ENCODE measurements around the gene HIVEP3.

The HIVEP3 gene

GRCh38 chr1:41535276-41535675 is 383.4 kb downstream of the HIVEP3 start:
- peaks cover 8% of the 10 kb centered on the region for H3K36me3 Mint-ChIP-seq (ENCODE audit: insufficient read depth)
- no peaks in the 10 kb centered on the region for H3K27me3 Mint-ChIP-seq
- ATAC-seq (replicated peaks; ENCODE audit: extremely low read depth, poor library complexity, severe bottlenecking) (no peak), DNase-seq (ENCODE audit: low spot score in 2 of 2) (no peak)
- H3K4me1 Mint-ChIP-seq, result peaks cover 23% of the 10 kb centered on the region
- no peak overlapping the region for H3K27ac Mint-ChIP-seq (ENCODE audit: low read depth)
- no peak overlapping the region for H3K4me3 Mint-ChIP-seq
- H3K9me3 Mint-ChIP-seq, result no peaks in the 10 kb centered on the region

GRCh38 chr1:41534181-41535076 is 384.3 kb downstream of the HIVEP3 start:
- peaks cover 19% of the 10 kb centered on the region for H3K4me1 Mint-ChIP-seq
- DNase-seq (ENCODE audit: low spot score in 2 of 2) (no peak), ATAC-seq (replicated peaks; ENCODE audit: extremely low read depth, poor library complexity, severe bottlenecking) (no peak)
- H3K36me3 Mint-ChIP-seq (ENCODE audit: insufficient read depth), result peaks cover 6% of the 10 kb centered on the region
- no peak overlapping the region for H3K27ac Mint-ChIP-seq (ENCODE audit: low read depth)
- H3K4me3 Mint-ChIP-seq, result no peak overlapping the region
- no peaks in the 10 kb centered on the region for H3K27me3 Mint-ChIP-seq
- no peaks in the 10 kb centered on the region for H3K9me3 Mint-ChIP-seq

- ATAC-seq (replicated peaks; ENCODE audit: extremely low read depth, poor library complexity, severe bottlenecking), result no peak
- H3K27me3 Mint-ChIP-seq, result no peaks in the 10 kb centered on the region
- H3K27ac Mint-ChIP-seq (ENCODE audit: low read depth), result peak overlapping the region; percentile 17
- no peak overlapping the region for H3K4me3 Mint-ChIP-seq
- peaks cover 4% of the 10 kb centered on the region for H3K36me3 Mint-ChIP-seq (ENCODE audit: insufficient read depth)
- DNase-seq (ENCODE audit: low spot score in 2 of 2), result no peak
- H3K4me1 Mint-ChIP-seq, result peaks cover 15% of the 10 kb centered on the region
- H3K9me3 Mint-ChIP-seq, result no peaks in the 10 kb centered on the region
These were observed 385.0 kb downstream of the HIVEP3 start for GRCh38 chr1:41533731-41534080.

GRCh38 chr1:41533016-41533730 is 385.5 kb downstream of the HIVEP3 start:
- H3K27ac Mint-ChIP-seq (ENCODE audit: low read depth), result peak overlapping the region; percentile 17
- ATAC-seq (replicated peaks; ENCODE audit: extremely low read depth, poor library complexity, severe bottlenecking) (no peak), DNase-seq (ENCODE audit: low spot score in 2 of 2) (no peak)
- H3K36me3 Mint-ChIP-seq (ENCODE audit: insufficient read depth), result peaks cover 4% of the 10 kb centered on the region
- no peak overlapping the region for H3K4me3 Mint-ChIP-seq
- H3K9me3 Mint-ChIP-seq, result no peaks in the 10 kb centered on the region
- no peaks in the 10 kb centered on the region for H3K27me3 Mint-ChIP-seq
- H3K4me1 Mint-ChIP-seq, result peaks cover 15% of the 10 kb centered on the region

GRCh38 chr1:41532206-41532975 is 386.3 kb downstream of the HIVEP3 start:
- Mint-ChIP-seq H3K4me3 (no peak overlapping the region), H3K4me1 (peaks cover 15% of the 10 kb centered on the region), H3K36me3 (ENCODE audit: insufficient read depth) (peaks cover 4% of the 10 kb centered on the region), H3K27me3 (no peaks in the 10 kb centered on the region), H3K27ac (ENCODE audit: low read depth) (peak overlapping the region; percentile 39), H3K9me3 (peaks cover under 1% of the 10 kb centered on the region)
- no peak for DNase-seq (ENCODE audit: low spot score in 2 of 2)
- ATAC-seq (replicated peaks; ENCODE audit: extremely low read depth, poor library complexity, severe bottlenecking), result no peak

- Mint-ChIP-seq H3K4me1 (peaks cover 18% of the 10 kb centered on the region), H3K27ac (ENCODE audit: low read depth) (peak overlapping the region; percentile 81), H3K36me3 (ENCODE audit: insufficient read depth) (peaks cover 6% of the 10 kb centered on the region), H3K4me3 (no peak overlapping the region), H3K27me3 (no peaks in the 10 kb centered on the region), H3K9me3 (peaks cover 10% of the 10 kb centered on the region)
- ATAC-seq (replicated peaks; ENCODE audit: extremely low read depth, poor library complexity, severe bottlenecking), result no peak
- no peak for DNase-seq (ENCODE audit: low spot score in 2 of 2)
These were observed 388.3 kb downstream of the HIVEP3 start for GRCh38 chr1:41530411-41530810.

- peaks cover 10% of the 10 kb centered on the region for H3K9me3 Mint-ChIP-seq
- no peaks in the 10 kb centered on the region for H3K27me3 Mint-ChIP-seq
- ATAC-seq (replicated peaks; ENCODE audit: extremely low read depth, poor library complexity, severe bottlenecking), result no peak
- peaks cover 8% of the 10 kb centered on the region for H3K36me3 Mint-ChIP-seq (ENCODE audit: insufficient read depth)
- peak overlapping the region; percentile 81 for H3K27ac Mint-ChIP-seq (ENCODE audit: low read depth)
- peaks cover 18% of the 10 kb centered on the region for H3K4me1 Mint-ChIP-seq
- no peak for DNase-seq (ENCODE audit: low spot score in 2 of 2)
- H3K4me3 Mint-ChIP-seq, result no peak overlapping the region
These were observed 388.9 kb downstream of the HIVEP3 start for GRCh38 chr1:41529621-41530395.

- H3K27ac Mint-ChIP-seq (ENCODE audit: low read depth), result no peak overlapping the region
- no peak overlapping the region for H3K4me3 Mint-ChIP-seq
- H3K4me1 Mint-ChIP-seq, result peaks cover 18% of the 10 kb centered on the region
- H3K9me3 Mint-ChIP-seq, result peaks cover 10% of the 10 kb centered on the region
- peaks cover 8% of the 10 kb centered on the region for H3K36me3 Mint-ChIP-seq (ENCODE audit: insufficient read depth)
- no peak for DNase-seq (ENCODE audit: low spot score in 2 of 2)
- H3K27me3 Mint-ChIP-seq, result no peaks in the 10 kb centered on the region
- no peak for ATAC-seq (replicated peaks; ENCODE audit: extremely low read depth, poor library complexity, severe bottlenecking)
These were observed 389.8 kb downstream of the HIVEP3 start for GRCh38 chr1:41528726-41529605.

GRCh38 chr1:41528106-41528505 is 390.6 kb downstream of the HIVEP3 start:
- peaks cover 10% of the 10 kb centered on the region for H3K9me3 Mint-ChIP-seq
- peaks cover 7% of the 10 kb centered on the region for H3K36me3 Mint-ChIP-seq (ENCODE audit: insufficient read depth)
- ATAC-seq (replicated peaks; ENCODE audit: extremely low read depth, poor library complexity, severe bottlenecking) (no peak), DNase-seq (ENCODE audit: low spot score in 2 of 2) (no peak)
- no peaks in the 10 kb centered on the region for H3K27me3 Mint-ChIP-seq
- peak overlapping the region; percentile 69 for H3K27ac Mint-ChIP-seq (ENCODE audit: low read depth)
- H3K4me1 Mint-ChIP-seq, result peaks cover 18% of the 10 kb centered on the region
- H3K4me3 Mint-ChIP-seq, result no peak overlapping the region

- no peak overlapping the region for H3K4me3 Mint-ChIP-seq
- H3K4me1 Mint-ChIP-seq, result peaks cover 18% of the 10 kb centered on the region
- H3K9me3 Mint-ChIP-seq, result peaks cover 10% of the 10 kb centered on the region
- H3K27me3 Mint-ChIP-seq, result no peaks in the 10 kb centered on the region
- DNase-seq (ENCODE audit: low spot score in 2 of 2) (no peak), ATAC-seq (replicated peaks; ENCODE audit: extremely low read depth, poor library complexity, severe bottlenecking) (no peak)
- H3K36me3 Mint-ChIP-seq (ENCODE audit: insufficient read depth), result peaks cover 7% of the 10 kb centered on the region
- H3K27ac Mint-ChIP-seq (ENCODE audit: low read depth), result peak overlapping the region; percentile 69
These were observed 391.7 kb downstream of the HIVEP3 start for GRCh38 chr1:41526956-41527561.

All from central memory CD8-positive, alpha-beta T cell (primary cell).